K562 (cell line): Measurements from ENCODE around the gene CTBS. TPM values are rescaled to one million over a fixed set of nuclear protein-coding genes. Genes with fewer than 3 reads are reported as not detected.

Experiments used
- ATAC-seq: fragments of 200-7000 bp; cut with Tn5 transposase; 3 replicates; pipeline ENCODE4 v1.9.1; 2020; ENCODE audit warnings: moderate library complexity
- BruUV-seq: library from RNA; stranded (reverse); fragments of 400-500 nt; replicated peaks from 2 replicates; lab custom pipeline; 2021; lab: Mats Ljungman, UMichigan
- CTCF ChIA-PET: fragments of 300-600 bp; formaldehyde crosslinking; extraction: SDS; loops from one replicate; lab custom pipeline; 2021; ENCODE audit warnings: low intra/inter-chr PET ratio; lab: Yijun Ruan, JAX
- POLR2A ChIA-PET: fragments of 300-600, 350-650 bp; sonication (Branson Sonifier 250); formaldehyde crosslinking; extraction: SDS; loops from one replicate; lab custom pipeline; 2021; ENCODE audit warnings: antibody characterized with exemption, inconsistent platforms; lab: Yijun Ruan, JAX
- DNase-seq, 4 experiments: peaks; one replicate each; pipeline versions ENCODE4 v3.0.0 to v3.0.0-alpha.2; 2011 to 2018; ENCODE audit warnings: low spot score in 3 of 4, mixed read lengths in 3 of 4; ENCODE audit errors: extremely low read depth in 1 of 4
- FAIRE-seq: peaks from 2 replicates; lab custom pipeline; 2011; peaks lifted over from hg19 to GRCh38; lab: Jason Lieb, UNC
- H2AFZ ChIP-seq: 2 replicates; pipeline ENCODE4 v1.6.0; 2011; ENCODE audit warnings: low read depth, low read length, control low read depth, inconsistent platforms
- H3K27ac ChIP-seq: fragments of 200-600 bp; 3 replicates; pipeline ENCODE4 v1.8.0; 2011; ENCODE audit warnings: low read depth, mild to moderate bottlenecking, control low read depth, inconsistent platforms, low read length, moderate library complexity, mixed read lengths; ENCODE audit errors: extremely low read depth
- H3K27me3 ChIP-seq, 2 experiments: fragments of 300-600 bp in 1 of 2; 2 replicates in 1 of 2; 3 replicates in 1 of 2; pipeline versions ENCODE4 v1.6.0 to v1.8.0; 2011; ENCODE audit warnings: inconsistent platforms in 2 of 2, low read length in 2 of 2, mild to moderate bottlenecking in 1 of 2, mixed read lengths in 1 of 2, moderate library complexity in 1 of 2; ENCODE audit not compliant: control insufficient read depth in 2 of 2, insufficient read depth in 2 of 2
- H3K36me3 ChIP-seq: fragments of 300-600 bp; 3 replicates; pipeline ENCODE4 v1.8.0; 2011; ENCODE audit warnings: mild to moderate bottlenecking, low read length, inconsistent platforms; ENCODE audit not compliant: control insufficient read depth, insufficient read depth
- H3K4me1 ChIP-seq, 2 experiments: fragments of 200-600 bp in 1 of 2; replicated peaks in 1 of 2; 2 replicates in 1 of 2; 3 replicates in 1 of 2; pipeline versions ENCODE4 v1.5.1 to v1.8.0; 2011; ENCODE audit warnings: inconsistent platforms in 2 of 2, low read length in 2 of 2, mild to moderate bottlenecking in 1 of 2, mixed read lengths in 1 of 2, moderate library complexity in 1 of 2; ENCODE audit not compliant: control insufficient read depth in 2 of 2, insufficient read depth in 2 of 2
- H3K4me2 ChIP-seq: 2 replicates; pipeline ENCODE4 v1.6.1; 2011; ENCODE audit warnings: low read length, control low read depth, inconsistent platforms, mixed read lengths; ENCODE audit not compliant: insufficient read depth
- H3K4me3 ChIP-seq: fragments of 200-600 bp; sonication (generic), shearing (Covaris generic); 2 replicates; pipeline ENCODE4 v1.5.1; 2016; ENCODE audit warnings: control low read depth, inconsistent platforms
- H3K79me2 ChIP-seq: fragments of 200-600 bp; 3 replicates; pipeline ENCODE4 v1.8.0; 2011; ENCODE audit warnings: low read length, inconsistent platforms; ENCODE audit not compliant: control insufficient read depth, insufficient read depth
- H3K9ac ChIP-seq, 2 experiments: 2 replicates each; pipeline versions ENCODE4 v1.6.0 to v1.6.1; 2011; ENCODE audit warnings: low read depth in 2 of 2, low read length in 2 of 2, control low read depth in 1 of 2, inconsistent platforms in 1 of 2, mild to moderate bottlenecking in 1 of 2, mixed read lengths in 1 of 2; ENCODE audit not compliant: insufficient read depth in 1 of 2
- H3K9me1 ChIP-seq: one replicate; pipeline ENCODE4 v1.6.0; 2011; ENCODE audit warnings: inconsistent platforms, mild to moderate bottlenecking, low read length, moderate library complexity; ENCODE audit not compliant: control insufficient read depth, insufficient read depth
- H3K9me3 ChIP-seq: replicated peaks from 2 replicates; pipeline ENCODE4 v1.5.1; 2011; ENCODE audit warnings: low read depth, low read length, inconsistent platforms; ENCODE audit not compliant: control insufficient read depth, insufficient read depth
- H4K20me1 ChIP-seq: replicated peaks from 2 replicates; pipeline ENCODE4 v1.6.1; 2011; ENCODE audit warnings: low read length, inconsistent platforms, mixed read lengths; ENCODE audit not compliant: control insufficient read depth, insufficient read depth
- ASH1L ChIP-seq: fragments of 450-650 bp; IDR thresholded peaks from 2 replicates; pipeline ENCODE4 v1.6.1; 2018; ENCODE audit warnings: borderline replicate concordance, mild to moderate bottlenecking, low read depth; ENCODE audit not compliant: partially characterized antibody
- HLTF ChIP-seq: fragments of 450-650 bp; IDR thresholded peaks from 2 replicates; pipeline ENCODE4 v1.6.1; 2016
- NONO ChIP-seq, 2 experiments: fragments of 200-400 bp in 1 of 2; fragments of 450-650 bp in 1 of 2; formaldehyde crosslinking in 1 of 2; IDR thresholded peaks; 2 replicates each; pipeline ENCODE4 v1.6.1; 2017; ENCODE audit warnings: low read depth in 2 of 2, mild to moderate bottlenecking in 2 of 2, moderate library complexity in 2 of 2, low read length in 1 of 2
- NR2C1 ChIP-seq, 2 experiments: fragments of 450-650 bp; IDR thresholded peaks; 2 replicates each; pipeline ENCODE4 v1.6.1; 2017; ENCODE audit warnings: mild to moderate bottlenecking in 2 of 2, antibody characterized with exemption in 1 of 2, inconsistent platforms in 1 of 2, missing compliant biosample characterization in 1 of 2, missing genetic modification characterization in 1 of 2
- PHB ChIP-seq: fragments of 250-450 bp; sonication (Bioruptor Pico); IDR thresholded peaks from 2 replicates; pipeline ENCODE4 v1.5.0; 2021
- SAFB2 ChIP-seq: fragments of 200-400 bp; formaldehyde crosslinking; IDR thresholded peaks from 2 replicates; pipeline ENCODE4 v1.6.1; 2018; ENCODE audit warnings: borderline replicate concordance, low read length, low read depth, moderate library complexity; ENCODE audit not compliant: severe bottlenecking
- SMAD2 ChIP-seq: fragments of 150-350 bp; IDR thresholded peaks from 2 replicates; pipeline ENCODE4 v1.6.1; 2014; ENCODE audit warnings: low read depth, mild to moderate bottlenecking, low read length
- ZNF347 ChIP-seq: fragments of 450-650 bp; formaldehyde crosslinking; IDR thresholded peaks from 2 replicates; pipeline ENCODE4 v1.4.0; 2020; ENCODE audit warnings: low read depth, mild to moderate bottlenecking, moderate library complexity
- WGBS: fragments of 100-300 bp; shearing (Covaris generic); methylation state at CpG from one replicate; pipeline ENCODE4 v1.1.6; 2016; ENCODE audit warnings: low coverage, mixed read lengths; ENCODE audit not compliant: insufficient coverage; ENCODE audit errors: missing lambda C conversion rate; 5-methylcytosine and 5-hydroxymethylcytosine counted together
- in situ Hi-C: fragments of 300-500 bp; cut with MboI; formaldehyde crosslinking; loops from 4 replicates; pipeline ENCODE4 v1.15.0; 2018; ENCODE audit warnings: inconsistent platforms, mixed read lengths
- intact Hi-C: fragments of 100-400 bp; cut with micrococcal nuclease; formaldehyde crosslinking; loops from 2 replicates; pipeline ENCODE4 v1.14.2; 2022
- polyA plus RNA-seq, 8 experiments: library from polyadenylated mRNA; depleted of rRNA in 4 of 8; stranded (reverse) in 5 of 8; unstranded in 3 of 8; fragments of >200 nt; fragmentation: Nextera tagmentation in 2 of 8; fragmentation: Illumina TruSeq in 1 of 8; extraction: Ambion mirVana in 2 of 8; extraction: Trizol in 1 of 8; gene quantifications; 2 replicates each; pipeline versions ENCODE4 v1.2.1 to v1.2.3, GENCODE V29; 2011 to 2014; ENCODE audit warnings: inconsistent platforms in 1 of 8, missing spikeins in 1 of 8
- total RNA-seq, 7 experiments: library from RNA; depleted of rRNA in 6 of 7; stranded (reverse); fragments of >200 nt in 6 of 7; fragmentation: Illumina TruSeq in 2 of 7; extraction: Trizol in 2 of 7; gene quantifications; 2 replicates each; pipeline versions ENCODE4 v1.2.1 to v1.2.3, GENCODE V29; 2011 to 2021; ENCODE audit warnings: low replicate concordance in 1 of 7
- TF ChIP-seq, protein P1 (sequence below): sonication (generic); formaldehyde crosslinking; IDR thresholded peaks from 2 replicates; pipeline ENCODE4 v1.8.1; 2023; ENCODE audit warnings: mild to moderate bottlenecking, missing genetic modification reagents

Gene CTBS
- total and polyA plus RNA-seq, 9 of the 15 experiments (the other 6 are each of a cell fraction or from before 2014, with no cell fraction given) = 3.0 to 19.8 (median 9.9) TPM

DNA sequence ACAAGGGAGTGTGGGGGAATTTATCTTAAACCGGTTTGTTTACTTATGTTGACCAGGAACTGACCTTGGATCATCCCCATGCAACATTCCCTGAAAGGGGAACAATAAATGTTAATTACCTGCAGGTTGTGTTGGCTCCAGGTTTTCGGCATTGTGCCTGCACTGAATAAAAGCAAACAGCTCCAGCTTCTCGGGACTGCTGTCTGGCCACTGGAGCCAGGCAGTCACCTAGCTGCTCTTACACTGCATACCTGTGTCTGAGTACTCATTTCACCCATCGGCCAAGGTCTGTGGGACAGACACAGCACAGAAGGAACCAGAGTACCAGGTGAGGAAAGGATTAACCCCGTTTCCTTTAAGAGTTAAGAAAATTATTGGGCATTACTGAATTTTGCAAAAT lies 32.7 kb upstream of the CTBS start (continued):
- TF ChIP-seq, protein P1, sequence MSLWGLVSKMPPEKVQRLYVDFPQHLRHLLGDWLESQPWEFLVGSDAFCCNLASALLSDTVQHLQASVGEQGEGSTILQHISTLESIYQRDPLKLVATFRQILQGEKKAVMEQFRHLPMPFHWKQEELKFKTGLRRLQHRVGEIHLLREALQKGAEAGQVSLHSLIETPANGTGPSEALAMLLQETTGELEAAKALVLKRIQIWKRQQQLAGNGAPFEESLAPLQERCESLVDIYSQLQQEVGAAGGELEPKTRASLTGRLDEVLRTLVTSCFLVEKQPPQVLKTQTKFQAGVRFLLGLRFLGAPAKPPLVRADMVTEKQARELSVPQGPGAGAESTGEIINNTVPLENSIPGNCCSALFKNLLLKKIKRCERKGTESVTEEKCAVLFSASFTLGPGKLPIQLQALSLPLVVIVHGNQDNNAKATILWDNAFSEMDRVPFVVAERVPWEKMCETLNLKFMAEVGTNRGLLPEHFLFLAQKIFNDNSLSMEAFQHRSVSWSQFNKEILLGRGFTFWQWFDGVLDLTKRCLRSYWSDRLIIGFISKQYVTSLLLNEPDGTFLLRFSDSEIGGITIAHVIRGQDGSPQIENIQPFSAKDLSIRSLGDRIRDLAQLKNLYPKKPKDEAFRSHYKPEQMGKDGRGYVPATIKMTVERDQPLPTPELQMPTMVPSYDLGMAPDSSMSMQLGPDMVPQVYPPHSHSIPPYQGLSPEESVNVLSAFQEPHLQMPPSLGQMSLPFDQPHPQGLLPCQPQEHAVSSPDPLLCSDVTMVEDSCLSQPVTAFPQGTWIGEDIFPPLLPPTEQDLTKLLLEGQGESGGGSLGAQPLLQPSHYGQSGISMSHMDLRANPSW (CRISPR knock-in tag) = no peak
- no peak for TF ChIP-seq PHB (CRISPR knock-in tag)
- TF ChIP-seq SAFB2 = no peak
- TF ChIP-seq NONO (IDR thresholded peaks at IDR 0.05; ENCODE audit: low read depth in 2 of 2, low read length in 1 of 2) = no peak
- no peak for TF ChIP-seq ASH1L

DNA sequence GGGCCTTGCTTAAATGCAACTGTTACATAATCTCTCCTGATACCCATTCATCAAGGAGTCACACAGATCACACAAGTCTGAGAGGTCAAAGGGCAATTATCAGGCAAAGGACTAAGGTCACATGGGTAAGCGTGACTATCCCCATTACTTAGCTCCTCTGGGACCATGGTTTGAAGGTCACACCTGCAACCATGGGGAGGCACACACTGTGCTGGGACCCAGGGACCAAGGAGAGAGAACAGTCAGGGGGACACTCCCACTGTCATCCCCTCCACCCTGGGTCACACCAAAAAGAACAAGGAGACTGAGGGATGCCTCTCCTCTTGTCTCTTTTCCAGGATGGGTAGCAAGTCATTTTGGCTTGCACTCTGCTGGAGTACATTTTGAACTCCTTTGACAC lies 30.9 kb upstream of the CTBS start:
- CTCF ChIA-PET = interaction anchor here (1.5 to 1.9 kb wide), 3 partner anchors 15 to 163 kb away, joined by 4 to 7 read pairs (median 7); no protein-coding TSS in a partner anchor
- in situ Hi-C loops (loop anchor here (25.0 kb wide), 1 partner anchor 693 kb away; no protein-coding TSS in a partner anchor), intact Hi-C loops (loop anchor here (2.0 kb wide), 2 partner anchors 148 to 700 kb away; no protein-coding TSS in a partner anchor)
- FAIRE-seq = no peak
- H3K27ac ChIP-seq = no peak overlapping the region
- no peaks in the 10 kb centered on the region for H4K20me1 ChIP-seq
- no peak overlapping the region for H3K4me3 ChIP-seq
- ATAC-seq = no peak
- no peaks in the 10 kb centered on the region for H3K27me3 ChIP-seq
- H3K9me1 ChIP-seq = no peaks in the 10 kb centered on the region
- 73% methylated on average over 1 of the region's 1 CpG for WGBS
- no peaks in the 10 kb centered on the region for H3K79me2 ChIP-seq
- H3K9ac ChIP-seq = no peak overlapping the region
- no peaks in the 10 kb centered on the region for H3K36me3 ChIP-seq
- no peak for DNase-seq
- POLR2A ChIA-PET = interaction anchor here (1.4 kb wide), 1 partner anchor 28 kb away, joined by 4 read pairs; no protein-coding TSS in a partner anchor
- H2AFZ ChIP-seq = no peak overlapping the region
- H3K4me1 ChIP-seq = peaks cover 7 to 14% of the 10 kb centered on the region in 2 experiments; a peak in 4 of 5 replicates
- no peak overlapping the region for H3K4me2 ChIP-seq
- no TSS peak for BruUV-seq
- TF ChIP-seq HLTF = no peak
- TF ChIP-seq SMAD2 = no peak
- peak; percentile 34; the same call in 1 of the 2 replicates for TF ChIP-seq NR2C1 (IDR thresholded peaks at IDR 0.05)
- peak; percentile 27; the same call in 1 of the 2 replicates for TF ChIP-seq NR2C1 (tag; IDR thresholded peaks at IDR 0.05)
- TF ChIP-seq ZNF347 (CRISPR knock-in tag) = no peak
- TF ChIP-seq, all 486 proteins: peak for 1
- H3K9me3 ChIP-seq = no peaks in the 10 kb centered on the region
